Transverse colon (tissue), 4 donors: ENCODE data around the gene CLCC1.

Source experiments
- CTCF ChIP-seq, 5 experiments: fragments of 200-600 bp in 3 of 5; fragments of 450-650 bp in 2 of 5; sonication (generic) in 3 of 5; IDR thresholded peaks; 1 replicate in 2 of 5; 2 replicates in 3 of 5; pipeline ENCODE4 v1.5.1; 2016 to 2017; ENCODE audit warnings: antibody characterized with exemption in 5 of 5, inconsistent platforms in 3 of 5, mild to moderate bottlenecking in 2 of 5, moderate library complexity in 1 of 5
- POLR2A ChIP-seq: fragments of 450-650 bp; IDR thresholded peaks from one replicate; pipeline ENCODE4 v1.6.1; 2016; ENCODE audit warnings: antibody characterized with exemption, mild to moderate bottlenecking, moderate library complexity
- POLR2AphosphoS5 ChIP-seq, 3 donors: sonication (generic); formaldehyde crosslinking; IDR thresholded peaks; one replicate each; pipeline ENCODE4 v1.6.1; 2016; ENCODE audit warnings: antibody characterized with exemption in 3 of 3

- TF ChIP-seq CTCF (IDR thresholded peaks at IDR 0.05) (no peak), POLR2A (no peak), POLR2AphosphoS5 (IDR thresholded peaks at IDR 0.05) (no peak)
Observed at GRCh38 chr1:108961198-108961597, 2.1 kb downstream of the CLCC1 start.
